ENCODE measurements around the gene YAF2.

YAF2 gene

GRCh38 chr12:42144408-42145196 is 93.4 kb downstream of the YAF2 start, which contains the start of gene GXYLT1:
TSS of gene GXYLT1 (minus strand) at chr12:42144874. CDS start at chr12:42144646, 228 bp downstream.
- peak; percentile 99 for DNase-seq (ENCODE audit: low spot score)

GRCh38 chr12:42144158-42144407 is 94.0 kb downstream of the YAF2 start:
- DNase-seq (ENCODE audit: low spot score): peak; percentile 12

- DNase-seq (ENCODE audit: low spot score): no peak
Observed at GRCh38 chr12:42143452-42144157, 94.4 kb downstream of the YAF2 start.

- no peak for DNase-seq (ENCODE audit: low spot score)
Observed at GRCh38 chr12:42141981-42142606, 96.0 kb downstream of the YAF2 start.

GRCh38 chr12:42140901-42141300 is 97.1 kb downstream of the YAF2 start:
- peak; percentile 56 for DNase-seq (ENCODE audit: low spot score)

- peak; percentile 21 for DNase-seq (ENCODE audit: low spot score)
Observed at GRCh38 chr12:42135259-42135814, 102.7 kb downstream of the YAF2 start.

GRCh38 chr12:42130672-42131402 is 107.2 kb downstream of the YAF2 start:
- DNase-seq (ENCODE audit: low spot score): peak; percentile 31

GRCh38 chr12:42129595-42130204 is 108.3 kb downstream of the YAF2 start:
- DNase-seq (ENCODE audit: low spot score): peak; percentile 55

- no peak for DNase-seq (ENCODE audit: low spot score)
Observed at GRCh38 chr12:42128888-42129287, 109.2 kb downstream of the YAF2 start.

GRCh38 chr12:42128327-42128726 is 109.7 kb downstream of the YAF2 start:
- no peak for DNase-seq (ENCODE audit: low spot score)

- DNase-seq (ENCODE audit: low spot score): no peak
Observed at GRCh38 chr12:42126963-42127362, 111.1 kb downstream of the YAF2 start.

GRCh38 chr12:42125388-42125767 is 112.7 kb downstream of the YAF2 start:
- DNase-seq (ENCODE audit: low spot score): no peak

- DNase-seq (ENCODE audit: low spot score): no peak
Observed at GRCh38 chr12:42124764-42125387, 113.2 kb downstream of the YAF2 start.

GRCh38 chr12:42119085-42119633 is 118.9 kb downstream of the YAF2 start:
- DNase-seq (ENCODE audit: low spot score): peak; percentile 34

- DNase-seq (ENCODE audit: low spot score): no peak
Observed at GRCh38 chr12:42118136-42118879, 119.7 kb downstream of the YAF2 start.

GRCh38 chr12:42109031-42109430 is 129.0 kb downstream of the YAF2 start:
- DNase-seq (ENCODE audit: low spot score): no peak
